Epithelial cell of prostate (primary cell): ENCODE results near the gene BTNL3.
"Not testable (repeated sequence)": the region's sequence is repeated elsewhere in the genome, so short reads cannot be mapped to it uniquely, and the experiment has no call there.

Experiments used
- DNase-seq: peaks from one replicate; pipeline ENCODE4 v3.0.0-alpha.2; 2011; ENCODE audit warnings: low read depth, low spot score
- H3K27ac ChIP-seq: fragments of 450-650 bp; 2 replicates; pipeline ENCODE4 v1.5.1; 2017; ENCODE audit warnings: mild to moderate bottlenecking

The BTNL3 gene

GRCh38 chr5:181044662-181045305, 56.1 kb downstream of the BTNL3 start:
- H3K27ac ChIP-seq = no peak overlapping the region
- DNase-seq = no peak

- no peak overlapping the region for H3K27ac ChIP-seq
- no peak for DNase-seq
These were observed 56.7 kb downstream of the BTNL3 start for GRCh38 chr5:181045316-181045715.

- DNase-seq, H3K27ac ChIP-seq: not testable (repeated sequence)
These were observed 57.2 kb downstream of the BTNL3 start for GRCh38 chr5:181045857-181046256.

GRCh38 chr5:181047288-181047687, 58.6 kb downstream of the BTNL3 start:
- DNase-seq = no peak

GRCh38 chr5:181047921-181048320, 59.3 kb downstream of the BTNL3 start:
- DNase-seq = no peak
- no peak overlapping the region for H3K27ac ChIP-seq

More at GRCh38 chr5:181047288-181047687, 58.6 kb downstream of the BTNL3 start:
- H3K27ac ChIP-seq = no peak overlapping the region

- H3K27ac ChIP-seq = no peak overlapping the region
- no peak for DNase-seq
These were observed 61.4 kb downstream of the BTNL3 start for GRCh38 chr5:181050016-181050415.

- H3K27ac ChIP-seq = no peak overlapping the region
- DNase-seq = no peak
These were observed 63.4 kb downstream of the BTNL3 start for GRCh38 chr5:181051841-181052671.

- H3K27ac ChIP-seq = no peak overlapping the region
- DNase-seq = no peak
These were observed 64.2 kb downstream of the BTNL3 start for GRCh38 chr5:181052672-181053487.

GRCh38 chr5:181053488-181054121, 65.0 kb downstream of the BTNL3 start:
- no peak for DNase-seq
- H3K27ac ChIP-seq = no peak overlapping the region

GRCh38 chr5:181054138-181054537, 65.5 kb downstream of the BTNL3 start:
- H3K27ac ChIP-seq = no peak overlapping the region
- no peak for DNase-seq

- no peak overlapping the region for H3K27ac ChIP-seq
- no peak for DNase-seq
These were observed 66.3 kb downstream of the BTNL3 start for GRCh38 chr5:181054871-181055459.
